Measurements from ENCODE around the gene TMUB2. TPM values are rescaled to one million over a fixed set of nuclear protein-coding genes. Genes with fewer than 3 reads are reported as not detected.

TMUB2 gene
- total and polyA plus RNA-seq, 2 of the 13 experiments (the other 11 are each of a cell fraction or from before 2014, with no cell fraction given) = 26.9 to 50.8 TPM

DNA sequence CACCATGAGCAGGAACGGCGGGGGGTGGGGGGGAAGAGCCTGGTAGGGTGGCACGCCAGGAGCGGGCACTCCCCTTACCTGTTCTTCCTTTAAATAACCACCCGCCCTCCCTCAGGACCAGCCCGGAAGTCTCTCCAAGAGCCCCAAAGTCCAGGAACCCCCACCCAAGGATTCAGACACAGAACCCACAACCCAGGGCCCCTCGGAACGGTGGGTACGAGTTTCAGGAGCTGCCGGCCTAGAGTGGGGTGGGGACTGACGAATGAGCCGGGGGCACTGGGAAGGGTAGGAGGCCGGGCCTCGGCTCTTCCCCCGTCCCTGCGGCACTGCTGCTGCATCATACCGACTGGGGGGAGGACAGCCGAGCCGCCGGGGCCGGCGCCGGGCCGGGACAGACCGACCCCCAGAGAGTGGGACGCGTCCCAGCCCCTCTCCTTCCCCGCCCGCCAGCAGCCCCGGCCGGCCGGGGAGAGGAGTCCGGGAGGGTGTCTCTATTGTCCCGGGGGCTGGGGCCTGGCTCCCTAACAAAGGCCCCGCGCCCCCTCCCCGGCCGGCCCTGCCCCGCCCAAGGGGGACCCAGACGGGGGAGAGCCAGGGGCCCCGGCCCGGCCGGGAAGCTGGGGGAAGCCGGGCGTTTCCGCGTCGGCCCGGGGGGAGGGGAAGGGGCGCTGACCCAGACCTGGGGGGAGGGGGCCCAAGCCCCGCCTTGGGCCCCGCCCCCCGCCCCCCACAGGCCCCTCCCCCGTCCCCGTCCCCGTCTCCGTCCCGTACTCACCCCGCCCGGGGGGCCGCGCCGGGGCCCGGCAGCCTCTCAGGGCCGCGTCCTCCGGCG is 12.2 kb downstream of the TMUB2 start (continued):
- TF ChIP-seq, protein P1, sequence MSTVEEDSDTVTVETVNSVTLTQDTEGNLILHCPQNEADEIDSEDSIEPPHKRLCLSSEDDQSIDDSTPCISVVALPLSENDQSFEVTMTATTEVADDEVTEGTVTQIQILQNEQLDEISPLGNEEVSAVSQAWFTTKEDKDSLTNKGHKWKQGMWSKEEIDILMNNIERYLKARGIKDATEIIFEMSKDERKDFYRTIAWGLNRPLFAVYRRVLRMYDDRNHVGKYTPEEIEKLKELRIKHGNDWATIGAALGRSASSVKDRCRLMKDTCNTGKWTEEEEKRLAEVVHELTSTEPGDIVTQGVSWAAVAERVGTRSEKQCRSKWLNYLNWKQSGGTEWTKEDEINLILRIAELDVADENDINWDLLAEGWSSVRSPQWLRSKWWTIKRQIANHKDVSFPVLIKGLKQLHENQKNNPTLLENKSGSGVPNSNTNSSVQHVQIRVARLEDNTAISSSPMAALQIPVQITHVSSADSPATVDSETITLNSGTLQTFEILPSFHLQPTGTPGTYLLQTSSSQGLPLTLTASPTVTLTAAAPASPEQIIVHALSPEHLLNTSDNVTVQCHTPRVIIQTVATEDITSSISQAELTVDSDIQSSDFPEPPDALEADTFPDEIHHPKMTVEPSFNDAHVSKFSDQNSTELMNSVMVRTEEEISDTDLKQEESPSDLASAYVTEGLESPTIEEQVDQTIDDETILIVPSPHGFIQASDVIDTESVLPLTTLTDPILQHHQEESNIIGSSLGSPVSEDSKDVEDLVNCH (CRISPR knock-in tag; IDR thresholded peaks at IDR 0.05) = no peak
- TF ChIP-seq NFKB2 (CRISPR knock-in tag; IDR thresholded peaks at IDR 0.05; ENCODE audit: borderline replicate concordance) (no peak; the same call in 1 of the 2 replicates), RFX5 (IDR thresholded peaks at IDR 0.05; ENCODE audit: low read depth, low read length) (no peak), ZNF143 (CRISPR knock-in tag; IDR thresholded peaks at IDR 0.05) (no peak), ZFP37 (CRISPR knock-in tag; IDR thresholded peaks at IDR 0.05; ENCODE audit: borderline replicate concordance) (no peak), THAP11 (CRISPR knock-in tag; IDR thresholded peaks at IDR 0.05) (no peak), MIER2 (CRISPR knock-in tag; IDR thresholded peaks at IDR 0.05) (no peak), ATAD3A (CRISPR knock-in tag; IDR thresholded peaks at IDR 0.05) (no peak), ISX (CRISPR knock-in tag; conservative IDR thresholded peaks at IDR 0.05) (no peak), PAF1 (CRISPR knock-in tag; IDR thresholded peaks at IDR 0.05) (no peak), ZNF644 (CRISPR knock-in tag; IDR thresholded peaks at IDR 0.05; ENCODE audit: low read depth) (no peak), FIP1L1 (IDR thresholded peaks at IDR 0.05; ENCODE audit: borderline replicate concordance, insufficient read depth, low read depth, low read length) (no peak), MIER3 (CRISPR knock-in tag; IDR thresholded peaks at IDR 0.05; ENCODE audit: borderline replicate concordance) (no peak), ZFAT (CRISPR knock-in tag; conservative IDR thresholded peaks at IDR 0.05) (no peak), MBNL3 (CRISPR knock-in tag; conservative IDR thresholded peaks at IDR 0.05) (no peak), ZBTB20 (CRISPR knock-in tag; IDR thresholded peaks at IDR 0.05; ENCODE audit: borderline replicate concordance, low read depth) (no peak), PCBP2 (optimal IDR thresholded peaks at IDR 0.05; ENCODE audit: low read depth, low read length, poor library complexity, severe bottlenecking) (no peak), ETV5 (CRISPR knock-in tag; IDR thresholded peaks at IDR 0.05; ENCODE audit: borderline replicate concordance) (no peak), KMT2A (CRISPR knock-in tag; IDR thresholded peaks at IDR 0.05) (no peak)
- TF ChIP-seq, protein P2, sequence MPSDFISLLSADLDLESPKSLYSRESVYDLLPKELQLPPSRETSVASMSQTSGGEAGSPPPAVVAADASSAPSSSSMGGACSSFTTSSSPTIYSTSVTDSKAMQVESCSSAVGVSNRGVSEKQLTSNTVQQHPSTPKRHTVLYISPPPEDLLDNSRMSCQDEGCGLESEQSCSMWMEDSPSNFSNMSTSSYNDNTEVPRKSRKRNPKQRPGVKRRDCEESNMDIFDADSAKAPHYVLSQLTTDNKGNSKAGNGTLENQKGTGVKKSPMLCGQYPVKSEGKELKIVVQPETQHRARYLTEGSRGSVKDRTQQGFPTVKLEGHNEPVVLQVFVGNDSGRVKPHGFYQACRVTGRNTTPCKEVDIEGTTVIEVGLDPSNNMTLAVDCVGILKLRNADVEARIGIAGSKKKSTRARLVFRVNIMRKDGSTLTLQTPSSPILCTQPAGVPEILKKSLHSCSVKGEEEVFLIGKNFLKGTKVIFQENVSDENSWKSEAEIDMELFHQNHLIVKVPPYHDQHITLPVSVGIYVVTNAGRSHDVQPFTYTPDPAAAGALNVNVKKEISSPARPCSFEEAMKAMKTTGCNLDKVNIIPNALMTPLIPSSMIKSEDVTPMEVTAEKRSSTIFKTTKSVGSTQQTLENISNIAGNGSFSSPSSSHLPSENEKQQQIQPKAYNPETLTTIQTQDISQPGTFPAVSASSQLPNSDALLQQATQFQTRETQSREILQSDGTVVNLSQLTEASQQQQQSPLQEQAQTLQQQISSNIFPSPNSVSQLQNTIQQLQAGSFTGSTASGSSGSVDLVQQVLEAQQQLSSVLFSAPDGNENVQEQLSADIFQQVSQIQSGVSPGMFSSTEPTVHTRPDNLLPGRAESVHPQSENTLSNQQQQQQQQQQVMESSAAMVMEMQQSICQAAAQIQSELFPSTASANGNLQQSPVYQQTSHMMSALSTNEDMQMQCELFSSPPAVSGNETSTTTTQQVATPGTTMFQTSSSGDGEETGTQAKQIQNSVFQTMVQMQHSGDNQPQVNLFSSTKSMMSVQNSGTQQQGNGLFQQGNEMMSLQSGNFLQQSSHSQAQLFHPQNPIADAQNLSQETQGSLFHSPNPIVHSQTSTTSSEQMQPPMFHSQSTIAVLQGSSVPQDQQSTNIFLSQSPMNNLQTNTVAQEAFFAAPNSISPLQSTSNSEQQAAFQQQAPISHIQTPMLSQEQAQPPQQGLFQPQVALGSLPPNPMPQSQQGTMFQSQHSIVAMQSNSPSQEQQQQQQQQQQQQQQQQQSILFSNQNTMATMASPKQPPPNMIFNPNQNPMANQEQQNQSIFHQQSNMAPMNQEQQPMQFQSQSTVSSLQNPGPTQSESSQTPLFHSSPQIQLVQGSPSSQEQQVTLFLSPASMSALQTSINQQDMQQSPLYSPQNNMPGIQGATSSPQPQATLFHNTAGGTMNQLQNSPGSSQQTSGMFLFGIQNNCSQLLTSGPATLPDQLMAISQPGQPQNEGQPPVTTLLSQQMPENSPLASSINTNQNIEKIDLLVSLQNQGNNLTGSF (CRISPR knock-in tag; IDR thresholded peaks at IDR 0.05) = no peak
- TF ChIP-seq, protein P3, sequence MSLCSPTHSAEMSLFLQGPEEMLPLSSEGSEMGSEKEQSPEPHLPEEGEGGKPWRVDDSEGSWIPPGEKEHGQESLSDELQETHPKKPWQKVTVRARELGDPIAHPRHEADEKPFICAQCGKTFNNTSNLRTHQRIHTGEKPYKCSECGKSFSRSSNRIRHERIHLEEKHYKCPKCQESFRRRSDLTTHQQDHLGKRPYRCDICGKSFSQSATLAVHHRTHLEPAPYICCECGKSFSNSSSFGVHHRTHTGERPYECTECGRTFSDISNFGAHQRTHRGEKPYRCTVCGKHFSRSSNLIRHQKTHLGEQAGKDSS (CRISPR knock-in tag; IDR thresholded peaks at IDR 0.05; ENCODE audit: borderline replicate concordance, low read depth) = no peak
- TF ChIP-seq, protein P4, sequence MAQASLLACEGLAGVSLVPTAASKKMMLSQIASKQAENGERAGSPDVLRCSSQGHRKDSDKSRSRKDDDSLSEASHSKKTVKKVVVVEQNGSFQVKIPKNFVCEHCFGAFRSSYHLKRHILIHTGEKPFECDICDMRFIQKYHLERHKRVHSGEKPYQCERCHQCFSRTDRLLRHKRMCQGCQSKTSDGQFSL (CRISPR knock-in tag; IDR thresholded peaks at IDR 0.05) = no peak; the same call in 1 of the 2 replicates

Data from HepG2 (cell line).